NCI-H446 (cell line): ENCODE data around the gene SCFD2.

Source experiments
- DNase-seq, 2 experiments: peaks; one replicate each; lab custom pipeline; 2025; lab: John Stamatoyannopoulos, UW

SCFD2 gene

GRCh38 chr4:52956691-52957090 is 409.2 kb downstream of the SCFD2 start:
- DNase-seq: no peak

GRCh38 chr4:52954560-52955170 is 411.2 kb downstream of the SCFD2 start:
- no peak for DNase-seq

- DNase-seq: no peak
Measured at GRCh38 chr4:52952540-52952939, 413.3 kb downstream of the SCFD2 start.

- DNase-seq: no peak
Measured at GRCh38 chr4:52951016-52951415, 414.8 kb downstream of the SCFD2 start.

- DNase-seq: no peak
Measured at GRCh38 chr4:52950226-52950625, 415.6 kb downstream of the SCFD2 start.

- DNase-seq: no peak
Measured at GRCh38 chr4:52949336-52949735, 416.5 kb downstream of the SCFD2 start.

- no peak for DNase-seq
Measured at GRCh38 chr4:52948057-52948423, 417.8 kb downstream of the SCFD2 start.

- no peak for DNase-seq
Measured at GRCh38 chr4:52947401-52948056, 418.3 kb downstream of the SCFD2 start.

GRCh38 chr4:52946855-52947254 is 419.0 kb downstream of the SCFD2 start:
- DNase-seq: peak; percentile 33 to 66

GRCh38 chr4:52945982-52946381 is 419.9 kb downstream of the SCFD2 start:
- DNase-seq: no peak

- no peak for DNase-seq
Measured at GRCh38 chr4:52945326-52945898, 420.4 kb downstream of the SCFD2 start.

- no peak for DNase-seq
Measured at GRCh38 chr4:52943677-52944076, 422.2 kb downstream of the SCFD2 start.

GRCh38 chr4:52942936-52943335 is 422.9 kb downstream of the SCFD2 start:
- DNase-seq: no peak

- peak in 1 of 2 experiments; percentile 34 for DNase-seq
Measured at GRCh38 chr4:52941450-52941849, 424.4 kb downstream of the SCFD2 start.

GRCh38 chr4:52939739-52940138 is 426.1 kb downstream of the SCFD2 start:
- DNase-seq: peak; percentile 22 to 86

GRCh38 chr4:52939325-52939724 is 426.5 kb downstream of the SCFD2 start:
- DNase-seq: no peak

- no peak for DNase-seq
Measured at GRCh38 chr4:52937829-52938228, 428.0 kb downstream of the SCFD2 start.

GRCh38 chr4:52936729-52937128 is 429.1 kb downstream of the SCFD2 start:
- DNase-seq: no peak

GRCh38 chr4:52935317-52935716 is 430.5 kb downstream of the SCFD2 start:
- no peak for DNase-seq

- no peak for DNase-seq
Measured at GRCh38 chr4:52933738-52934137, 432.1 kb downstream of the SCFD2 start.

GRCh38 chr4:52932591-52933470 is 433.0 kb downstream of the SCFD2 start:
- DNase-seq: no peak

- no peak for DNase-seq
Measured at GRCh38 chr4:52931243-52931642, 434.6 kb downstream of the SCFD2 start.
